ENCODE measurements around the gene OR9G4. TPM values are rescaled to one million over a fixed set of nuclear protein-coding genes. Genes with fewer than 3 reads are reported as not detected.

OR9G4 gene
- polyA plus RNA-seq, 1 donor = not detected

Other genes starting within 250 kb of the OR9G4 start
- not detected for gene OR5M11, start 205.4 kb downstream of the OR9G4 start, polyA plus RNA-seq (ENCODE audit: insufficient read length)
- gene OR5M10, start 171.0 kb downstream of the OR9G4 start, polyA plus RNA-seq (ENCODE audit: insufficient read length) = not detected
- gene OR5M1, start 133.8 kb downstream of the OR9G4 start, polyA plus RNA-seq (ENCODE audit: insufficient read length) = not detected
- not detected for gene OR5AP2, start 106.3 kb downstream of the OR9G4 start, polyA plus RNA-seq (ENCODE audit: insufficient read length)
- gene OR5AR1, start 85.0 kb downstream of the OR9G4 start, polyA plus RNA-seq (ENCODE audit: insufficient read length) = not detected
- not detected for gene OR9G1, start 49.6 kb downstream of the OR9G4 start, polyA plus RNA-seq (ENCODE audit: insufficient read length)
- 0.23 TPM for gene OR5AK2, start 240.2 kb upstream of the OR9G4 start, polyA plus RNA-seq (ENCODE audit: insufficient read length)

All from left kidney (tissue), 1 donor.